GM19023 (cell line): ENCODE measurements around the gene KEAP1.

Source experiments
- ATAC-seq: cut with Tn5 transposase; IDR thresholded peaks from one replicate; pipeline ENCODE4 v1.9.1; 2021; ENCODE audit warnings: mild to moderate bottlenecking, moderate library complexity; ENCODE audit not compliant: unreplicated experiment

The KEAP1 gene

DNA sequence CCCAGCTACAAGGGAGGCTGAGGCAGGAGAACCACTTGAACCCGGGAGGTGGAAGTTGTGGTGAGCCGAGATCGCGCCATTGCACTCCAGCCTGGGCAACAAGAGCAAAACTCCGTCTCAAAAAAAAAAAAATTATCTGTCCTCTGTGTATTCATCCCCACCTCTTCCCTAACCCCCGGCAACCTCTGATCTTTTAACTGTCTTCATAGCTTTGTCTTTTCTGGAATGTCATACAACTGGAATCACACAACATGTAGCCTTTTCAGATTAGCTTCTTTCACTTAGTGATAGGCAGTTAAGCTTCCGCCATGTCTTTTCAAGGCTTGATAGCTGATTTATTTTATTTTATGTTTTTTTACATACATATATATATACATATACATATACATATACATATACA lies 22.5 kb upstream of the KEAP1 start:
- ATAC-seq = no peak

DNA sequence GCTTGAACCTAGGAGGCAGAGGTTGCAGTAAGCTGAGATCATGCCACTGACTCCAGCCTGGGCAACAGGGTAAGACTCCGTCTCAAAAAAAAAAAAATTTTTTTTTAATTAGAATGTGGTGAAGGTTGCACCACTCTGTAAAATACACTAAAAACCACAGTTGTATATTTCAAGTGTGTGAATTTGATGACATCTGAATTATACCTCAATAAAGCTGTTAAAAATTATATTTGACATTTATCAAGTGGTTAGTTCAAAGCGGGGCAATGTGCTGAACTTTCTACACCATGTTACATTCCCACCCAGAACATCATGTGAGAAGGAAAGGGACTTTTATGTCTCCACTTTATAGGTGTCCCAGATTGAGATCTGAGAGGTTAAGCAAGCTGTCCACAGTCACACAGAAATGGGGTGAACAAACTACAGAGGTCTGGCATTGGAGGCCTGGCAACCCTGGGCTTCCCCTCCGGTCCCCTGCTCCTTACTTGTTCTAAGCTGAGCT lies 20.0 kb upstream of the KEAP1 start:
- ATAC-seq = no peak

DNA sequence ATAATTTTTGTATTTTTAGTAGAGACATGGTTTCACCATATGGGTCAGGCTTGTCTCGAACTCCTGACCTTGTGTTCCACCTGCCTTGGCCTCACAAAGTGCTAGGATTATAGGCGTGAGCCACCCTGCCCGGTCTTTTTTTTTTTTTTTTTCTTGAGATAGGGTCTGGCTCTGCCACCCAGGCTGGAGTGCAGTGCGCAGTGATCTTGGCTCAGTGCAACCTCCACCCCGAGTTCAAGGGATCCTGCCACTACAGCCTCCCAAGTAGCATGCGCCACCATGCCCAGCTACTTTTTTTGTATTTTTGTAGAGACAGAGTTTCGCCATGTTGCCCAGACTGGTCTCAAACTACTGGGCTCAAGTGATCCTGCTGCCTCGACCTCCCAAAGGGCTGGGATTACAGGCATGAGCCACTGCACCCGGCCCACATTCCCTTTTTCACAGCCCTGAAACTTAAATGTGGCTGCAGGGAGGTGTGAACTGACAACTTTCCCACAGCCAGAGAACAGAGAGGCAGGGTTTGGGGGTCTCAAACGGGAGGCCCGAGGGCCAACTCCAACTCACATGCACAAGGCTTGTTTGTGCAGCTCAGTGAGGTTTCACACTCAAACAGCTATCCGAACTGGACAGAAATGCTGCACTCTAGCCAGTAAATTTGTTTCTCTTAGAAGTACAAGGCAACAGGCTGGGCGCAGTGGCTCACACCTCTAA lies 18.5 kb upstream of the KEAP1 start:
- no peak for ATAC-seq

DNA sequence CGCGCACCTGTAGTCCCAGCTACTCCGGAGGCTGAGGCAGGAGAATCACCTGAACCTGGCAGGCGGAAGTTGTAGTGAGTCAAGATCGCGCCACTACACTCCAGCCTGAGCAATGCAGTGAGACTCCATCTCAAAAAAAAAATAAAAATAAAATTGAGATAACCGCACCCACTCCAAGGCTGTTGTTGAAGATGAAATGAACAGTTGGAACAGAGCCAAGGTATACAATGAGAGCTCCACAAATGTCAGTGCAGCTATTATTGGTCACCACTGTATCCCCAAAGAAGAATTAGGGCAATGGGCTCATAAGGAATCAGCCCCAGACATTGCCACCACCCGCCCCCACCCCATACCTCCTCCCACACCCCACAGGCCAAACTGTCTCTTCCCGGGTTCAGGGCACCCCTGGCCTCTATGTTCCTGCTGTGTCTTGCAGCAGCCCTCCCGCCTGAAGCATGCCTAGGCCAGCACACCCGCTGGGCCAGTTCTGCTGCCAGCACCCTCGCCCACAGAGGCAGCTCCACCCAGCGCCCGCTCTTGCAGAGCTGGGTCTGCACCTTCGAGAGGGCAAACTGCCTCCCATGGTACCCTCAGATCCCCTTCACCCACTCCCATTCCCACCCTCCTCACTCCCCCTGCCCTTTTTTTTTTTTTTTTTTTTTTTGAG lies 17.6 kb upstream of the KEAP1 start:
- no peak for ATAC-seq

DNA sequence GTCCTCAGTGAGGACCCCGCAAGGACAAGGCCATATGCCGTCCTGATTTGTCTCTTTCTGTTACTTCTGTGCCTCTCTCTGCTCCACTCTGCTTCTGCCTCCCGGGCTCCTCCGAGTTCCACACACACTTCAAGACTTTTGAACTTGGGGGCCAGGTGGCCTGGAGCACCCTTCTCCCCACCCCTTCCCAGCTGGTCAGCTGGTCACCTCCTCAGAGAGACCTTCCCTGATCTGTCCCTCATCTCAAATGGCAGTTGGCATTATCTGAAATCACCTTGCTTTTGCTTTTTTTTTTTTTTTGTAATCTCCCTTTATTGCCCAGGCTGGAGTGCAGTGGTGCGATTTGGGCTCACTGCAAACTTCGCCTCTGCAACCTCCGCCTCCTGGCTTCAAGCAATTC lies 16.3 kb upstream of the KEAP1 start:
- ATAC-seq = no peak

DNA sequence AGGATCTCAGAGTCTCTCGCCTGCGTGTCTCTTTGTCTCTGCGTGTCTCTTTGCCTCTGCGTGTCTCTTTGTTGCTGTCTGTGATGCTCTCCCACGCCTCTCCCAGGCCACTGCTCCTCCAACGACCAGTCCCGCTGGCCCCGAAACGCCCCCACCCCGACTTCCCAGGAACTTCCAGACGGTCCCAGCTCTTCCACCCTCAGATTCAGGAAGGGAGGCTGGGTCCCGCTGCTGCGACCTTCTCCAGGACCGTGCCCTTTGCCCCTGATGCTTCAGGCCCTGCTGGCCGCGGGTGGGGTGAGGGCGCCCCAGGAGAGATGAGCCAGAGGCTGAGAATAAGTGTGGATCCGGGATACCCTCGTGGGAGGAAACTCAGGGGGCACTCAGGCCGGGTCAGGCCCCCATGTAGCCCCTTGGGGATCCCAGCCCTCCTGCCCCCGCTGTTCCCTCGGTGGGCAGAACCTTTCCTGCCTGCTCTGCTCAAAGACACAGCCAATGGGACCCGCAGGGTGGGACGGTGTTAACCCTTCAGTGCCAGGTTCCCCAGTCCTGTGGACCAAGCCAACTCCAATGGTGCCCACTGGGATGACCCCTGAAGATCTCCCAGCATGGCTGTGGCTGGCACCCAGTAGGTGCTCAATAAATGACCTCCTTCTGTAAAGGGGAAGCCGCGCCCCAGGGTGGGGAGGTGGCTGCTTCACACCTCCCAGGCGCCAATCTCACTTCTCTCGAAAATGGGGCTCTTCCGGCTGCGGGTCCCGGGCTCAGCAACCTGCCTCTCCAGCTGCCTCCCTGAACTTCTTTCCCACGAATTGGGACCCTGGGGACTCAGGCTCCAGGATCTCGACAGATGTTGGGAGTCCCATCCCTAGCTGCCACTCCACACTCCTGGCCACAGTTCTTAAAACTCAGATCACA lies 15.5 kb upstream of the KEAP1 start:
- no peak for ATAC-seq

DNA sequence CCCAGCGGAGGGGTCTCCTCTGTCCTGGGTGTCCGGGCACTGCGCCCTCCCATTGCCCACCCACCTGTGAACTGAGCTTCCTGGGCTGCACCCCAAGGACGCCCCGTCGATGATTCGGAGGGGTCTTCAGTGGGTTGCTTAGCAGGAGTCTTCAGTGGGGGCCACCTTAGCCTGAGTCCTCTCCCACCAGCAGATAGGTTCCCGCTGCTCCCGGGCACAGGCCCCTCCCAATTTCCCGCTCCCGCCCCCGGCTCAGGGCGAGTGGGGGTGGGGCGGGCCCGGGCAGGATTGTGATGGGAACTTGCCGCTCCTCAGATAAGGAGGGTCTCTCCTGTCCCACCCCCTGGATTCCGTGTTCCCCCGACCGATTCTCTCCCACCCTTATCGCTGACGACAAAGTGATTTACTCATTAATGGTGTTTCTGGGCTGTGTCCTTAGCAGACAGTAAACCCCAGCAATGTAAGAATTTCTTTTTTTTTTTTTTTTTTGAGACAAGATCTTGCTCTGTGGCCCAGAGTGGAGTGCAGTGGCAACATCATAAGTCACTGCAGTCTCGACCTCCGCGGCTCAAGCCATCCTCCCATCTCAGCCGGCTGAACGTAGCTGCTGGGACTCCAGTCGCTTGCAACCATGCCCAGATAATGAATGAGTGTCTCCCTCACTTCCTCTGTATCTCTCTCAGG lies 14.7 kb upstream of the KEAP1 start:
- ATAC-seq = no peak

DNA sequence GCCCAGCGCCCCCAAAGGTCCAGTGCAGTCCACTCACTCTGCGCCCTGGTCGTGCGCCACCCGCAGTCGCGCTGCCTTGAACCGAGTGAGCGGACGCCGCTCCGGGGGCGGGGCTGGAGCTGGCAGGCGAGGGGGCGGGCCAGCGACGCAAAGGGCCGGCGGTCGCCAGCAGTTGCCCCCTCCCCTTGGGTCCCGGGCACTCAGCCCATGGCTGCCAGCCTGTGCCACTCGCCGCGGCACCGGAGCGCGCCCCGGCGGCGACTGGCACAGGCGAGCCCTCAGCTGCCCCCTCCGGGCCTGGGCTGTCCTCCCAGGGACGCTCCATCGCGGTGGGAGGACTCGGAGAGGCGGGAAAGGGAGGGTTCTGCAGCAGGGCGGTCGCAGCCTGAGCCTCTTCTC lies 14.2 kb upstream of the KEAP1 start, which contains the start of gene S1PR5:
S1PR5 (minus strand) TSS at position 87 of the 399 bp plus-strand sequence. CDS start 2,436 bp downstream, outside the sequence.
- no peak for ATAC-seq

DNA sequence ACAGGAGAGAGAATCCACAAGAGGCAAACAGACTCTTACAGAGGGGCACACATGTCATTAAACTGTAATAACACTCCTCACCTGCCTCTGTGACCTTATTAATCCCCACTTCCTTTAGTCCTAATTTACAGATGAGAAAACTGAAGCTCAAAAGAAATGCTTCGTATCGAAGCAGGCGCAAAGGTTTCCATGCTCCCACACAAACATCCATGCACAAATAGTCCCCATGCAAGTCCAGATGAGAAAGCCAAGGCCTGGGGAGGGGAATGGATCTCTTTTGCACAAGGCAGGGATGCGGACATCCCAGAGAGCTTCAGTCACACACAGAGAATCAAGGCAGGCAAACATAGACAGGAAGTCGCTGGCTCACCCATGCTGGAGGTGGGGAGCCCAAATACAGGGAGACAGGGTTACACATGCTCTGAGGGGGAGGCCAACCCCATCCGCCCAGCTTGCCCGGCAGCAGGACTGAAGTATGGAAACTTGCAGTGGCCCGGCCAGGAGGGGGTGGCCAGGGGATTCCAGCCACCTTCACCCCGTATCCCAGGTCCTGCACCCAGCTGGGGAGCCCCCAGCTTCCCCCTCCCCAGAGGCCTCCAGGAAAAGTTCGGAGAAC lies 13.6 kb upstream of the KEAP1 start:
- ATAC-seq = no peak

DNA sequence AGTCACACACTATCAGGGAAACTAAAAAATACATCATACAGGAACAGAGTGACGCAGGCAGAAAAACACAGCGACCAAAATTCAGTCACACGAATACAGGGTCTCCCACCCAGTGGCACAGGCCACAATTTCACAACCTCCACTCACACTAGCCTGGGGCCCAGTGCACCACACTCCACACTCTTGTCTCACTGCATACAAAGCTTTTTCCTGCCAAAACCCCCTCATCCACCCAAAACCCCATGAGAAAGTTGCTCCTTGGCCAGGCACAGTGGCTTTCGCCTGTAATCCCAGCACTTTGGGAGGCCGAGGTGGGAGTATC lies 12.9 kb upstream of the KEAP1 start:
- ATAC-seq = no peak

DNA sequence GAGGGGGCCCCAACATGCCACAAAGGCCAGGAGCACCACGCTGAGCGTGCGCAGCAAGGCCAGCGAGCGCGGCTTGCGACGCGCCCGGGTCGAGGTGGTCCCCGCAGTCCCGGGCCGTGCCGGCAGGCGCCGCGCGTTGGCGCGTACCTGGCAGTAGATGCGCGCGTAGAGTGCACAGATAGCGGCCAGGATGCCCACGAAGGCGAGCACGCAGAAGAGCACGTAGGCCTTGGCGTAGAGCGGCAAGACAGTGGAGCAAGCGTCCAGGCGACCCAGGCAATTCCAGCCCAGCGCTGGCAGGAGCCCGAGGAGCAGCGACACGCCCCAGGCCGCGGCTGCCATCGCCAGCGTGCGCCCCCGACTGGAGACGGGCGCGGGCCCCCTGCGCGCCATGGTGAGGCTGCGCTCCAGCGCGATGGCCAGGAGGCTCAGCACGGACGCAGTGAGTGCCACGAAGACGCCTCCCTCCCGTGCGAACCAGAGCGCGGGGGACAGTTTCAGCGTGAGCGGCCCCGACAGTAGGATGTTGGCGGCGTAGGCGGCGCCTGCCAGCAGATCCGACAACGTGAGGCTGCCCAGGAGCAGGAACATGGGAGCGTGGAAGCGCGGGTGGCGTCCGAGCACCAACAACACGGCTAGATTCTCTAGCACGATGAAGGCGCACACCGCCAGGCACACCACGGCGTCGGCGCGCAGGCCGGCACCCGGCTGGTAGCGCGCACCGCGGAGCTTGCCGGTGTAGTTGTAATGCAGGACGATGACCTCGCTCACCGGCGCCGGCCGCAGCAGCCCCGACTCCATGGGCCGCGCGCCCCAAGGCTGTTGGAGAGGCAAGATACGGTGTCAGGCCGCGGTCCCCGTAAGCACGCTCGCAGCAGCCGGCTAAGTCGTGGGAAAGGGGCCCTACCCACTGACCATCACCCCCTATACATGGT lies 11.3 kb upstream of the KEAP1 start:
- ATAC-seq = no peak

DNA sequence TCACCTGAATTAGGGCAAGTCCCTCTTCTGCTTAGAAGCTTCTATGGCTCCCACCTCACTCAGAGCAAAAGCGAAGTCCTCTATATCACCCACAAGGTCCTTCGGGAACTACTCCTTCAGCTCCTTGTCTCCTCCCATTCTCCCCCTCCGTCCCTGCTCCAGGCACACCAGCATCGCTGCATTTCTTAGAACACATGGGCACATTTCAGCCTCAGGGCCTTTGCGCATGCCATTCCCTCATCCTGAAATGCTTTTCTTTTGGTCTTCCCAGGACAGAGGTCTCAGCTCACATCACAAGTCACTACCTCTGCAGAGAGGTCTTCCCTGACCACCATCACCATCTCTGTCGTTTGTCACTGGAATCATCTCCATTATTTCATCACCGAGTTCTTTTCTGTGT lies 10.1 kb upstream of the KEAP1 start:
- no peak for ATAC-seq

DNA sequence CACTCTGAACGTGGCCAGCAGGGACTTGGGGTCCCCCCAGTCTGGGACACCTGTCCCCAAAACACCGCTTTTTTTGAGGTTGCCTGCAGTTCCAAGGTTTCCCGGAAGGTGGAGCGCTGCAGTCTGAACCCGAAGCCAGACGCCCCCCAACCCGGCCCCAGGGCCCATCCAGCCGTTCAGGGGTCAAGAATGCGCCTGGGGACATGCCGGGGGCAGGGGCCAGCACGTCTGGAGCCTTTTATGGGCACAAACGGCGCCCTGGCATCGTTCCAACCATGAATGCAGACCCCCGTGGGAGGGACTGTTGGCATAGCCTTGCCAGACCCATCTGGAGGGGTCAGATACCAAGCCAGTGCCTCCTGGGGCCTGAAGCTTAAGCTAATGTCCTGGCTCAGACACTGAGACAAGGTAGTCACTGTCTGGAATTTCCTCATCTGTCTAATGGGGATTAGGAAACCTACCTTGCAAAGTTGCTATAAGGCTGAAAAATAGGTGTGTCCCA lies 7.2 kb upstream of the KEAP1 start:
- ATAC-seq = no peak

DNA sequence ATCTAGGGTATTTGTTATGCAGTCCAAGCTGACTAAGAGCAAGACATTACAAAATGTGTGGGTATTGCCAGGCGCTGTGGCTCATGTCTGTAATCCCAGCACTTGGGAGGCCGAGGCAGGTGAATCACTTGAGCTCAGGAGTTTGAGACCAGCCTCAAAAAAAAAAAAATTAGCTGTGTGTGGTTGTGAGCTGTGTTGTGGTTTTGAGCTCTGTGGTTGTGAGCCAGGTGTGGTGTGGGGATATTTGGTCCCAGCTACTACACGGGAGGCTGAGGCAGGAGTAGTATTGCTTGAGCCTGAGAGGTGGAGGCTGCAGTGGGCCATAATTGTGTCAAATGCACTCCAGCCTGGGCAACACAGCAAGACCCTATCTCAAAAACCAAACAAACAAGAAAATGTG lies 5.6 kb upstream of the KEAP1 start:
- ATAC-seq = no peak

DNA sequence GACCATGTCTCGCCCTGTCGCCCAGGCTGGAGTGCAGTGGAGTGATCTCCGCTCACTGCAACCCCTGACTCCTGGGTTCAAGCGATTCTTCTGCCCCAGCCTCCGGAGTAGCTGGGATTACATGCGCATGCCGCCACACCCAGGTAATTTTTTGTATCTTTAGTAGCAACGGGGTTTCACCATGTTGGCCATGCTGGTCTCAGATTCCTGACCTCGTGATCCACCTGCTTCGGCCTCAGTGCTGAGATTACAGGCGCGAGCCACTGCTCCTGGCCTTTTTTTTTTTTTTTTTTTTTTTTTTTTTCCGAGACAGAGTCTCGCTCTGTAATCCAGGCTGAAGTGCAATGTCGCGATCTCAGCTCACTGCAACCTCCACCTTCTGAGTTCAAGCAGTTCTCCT lies 4.9 kb upstream of the KEAP1 start:
- ATAC-seq = no peak

DNA sequence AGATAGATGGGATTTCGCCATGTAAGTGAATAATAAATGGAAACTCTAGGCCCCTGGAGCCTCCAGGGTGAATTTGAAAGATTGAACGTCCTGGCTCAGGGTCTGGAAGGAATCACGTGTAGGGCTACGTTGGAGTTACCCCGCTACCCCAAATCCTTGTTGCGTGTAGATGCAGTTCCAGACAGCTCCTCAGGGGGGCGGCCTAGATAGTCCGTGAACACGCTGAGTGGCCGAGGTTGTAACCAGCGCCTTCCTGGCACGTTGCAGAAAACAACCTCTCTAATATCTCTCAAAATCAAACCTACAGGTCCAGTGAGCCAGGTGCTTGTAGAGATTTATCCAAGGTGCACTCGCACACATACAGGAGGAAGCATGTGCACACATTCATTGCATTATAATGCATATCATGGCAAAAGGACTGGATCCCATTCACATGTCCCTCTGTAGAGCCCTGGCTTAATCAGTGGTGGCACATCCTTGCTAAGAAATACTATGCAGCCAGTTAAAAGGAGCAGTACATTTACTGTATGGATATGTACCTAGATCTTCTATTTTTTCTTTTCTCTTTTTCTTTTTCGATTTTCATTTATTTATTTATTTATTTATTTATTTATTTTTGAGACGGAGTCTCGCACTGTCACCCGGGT lies 2.5 kb upstream of the KEAP1 start:
- no peak for ATAC-seq

DNA sequence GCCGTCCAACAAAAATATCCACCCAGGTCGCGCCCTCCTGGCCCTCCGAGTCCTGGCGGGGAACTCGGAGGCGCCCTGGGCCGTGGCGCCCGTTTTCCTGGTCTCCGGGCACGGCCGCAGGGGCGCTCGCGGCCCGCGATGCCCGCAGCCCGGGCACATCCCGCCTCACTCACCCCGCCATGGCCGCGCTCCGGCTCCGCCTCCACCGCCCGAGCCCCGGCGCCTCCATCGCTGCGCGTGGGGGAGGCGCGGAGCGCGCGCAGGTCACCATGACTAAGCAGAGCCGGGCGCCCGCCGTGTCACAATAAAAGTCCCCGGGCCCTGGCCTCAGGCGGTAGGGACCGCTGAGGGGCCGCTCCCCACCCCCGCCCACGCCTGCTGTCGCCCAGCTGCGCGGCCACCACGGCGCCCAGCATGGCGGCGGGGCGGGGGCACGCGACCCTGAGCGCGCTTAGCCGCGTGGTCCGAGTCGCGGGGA lies 593 bp downstream of the KEAP1 start:
- ATAC-seq = peak; percentile 84

DNA sequence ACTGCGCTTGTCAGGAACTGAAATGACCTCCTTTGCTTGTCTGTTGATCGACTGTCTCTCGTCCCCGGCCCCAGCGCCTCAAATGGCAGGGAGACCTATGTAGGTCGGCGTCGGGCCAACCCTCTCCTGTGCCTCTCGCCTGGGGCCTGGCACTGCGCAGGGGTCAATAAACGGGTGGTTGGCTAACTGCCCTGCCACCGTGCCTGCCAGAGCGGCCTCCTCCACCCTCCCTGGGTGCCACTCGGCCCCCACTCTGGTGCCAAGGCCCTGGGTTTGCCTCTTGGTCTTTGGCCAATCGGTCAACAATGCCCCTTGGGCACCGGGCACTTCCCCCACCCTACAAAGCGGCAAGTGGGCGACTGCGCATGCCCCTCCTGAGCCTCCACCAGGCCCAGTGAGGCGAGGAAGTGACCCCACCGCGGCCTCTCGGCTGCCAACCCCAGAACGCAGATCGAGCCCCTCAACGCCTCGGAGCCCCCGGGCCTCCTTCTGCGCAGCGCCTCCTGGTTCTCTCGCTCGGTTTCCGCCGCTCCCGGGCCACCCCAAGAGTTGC lies 1.1 kb downstream of the KEAP1 start:
- ATAC-seq = peak; percentile 41
